Measurements from ENCODE around the gene HSP90AB1. TPM values are rescaled to one million over a fixed set of nuclear protein-coding genes. Genes with fewer than 3 reads are reported as not detected.

Gene HSP90AB1
- total RNA-seq, 2 donors from 2014 or later, result 716 to 772 TPM

DNA sequence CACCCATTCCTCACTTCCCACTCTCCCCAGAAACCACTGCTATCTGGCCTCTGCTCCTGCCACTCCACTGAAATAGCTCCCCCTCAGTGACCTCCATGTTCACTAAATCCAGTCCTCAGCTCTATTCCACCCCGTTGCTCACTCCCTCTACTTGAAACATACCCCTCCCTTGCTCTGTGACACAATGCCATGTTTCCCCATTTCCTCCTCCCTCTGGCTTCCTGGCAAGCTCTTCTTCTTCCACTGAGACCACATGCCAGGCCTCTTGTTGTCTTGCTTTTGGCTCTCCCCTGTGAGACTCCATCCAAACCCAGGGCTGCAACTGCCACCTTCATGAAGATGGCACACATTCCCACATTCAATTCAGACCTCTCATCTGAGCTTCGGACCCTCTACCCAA is 37.2 kb downstream of the HSP90AB1 start:
- Histone ChIP-seq H3K27ac (no peak overlapping the region), H3K27me3 (no peaks in the 10 kb centered on the region), H3K4me1 (no peaks in the 10 kb centered on the region), H3K9me3 (no peaks in the 10 kb centered on the region), H3K4me3 (no peak overlapping the region), H3K36me3 (no peaks in the 10 kb centered on the region)
- DNase-seq (ENCODE audit: low spot score), result no peak
- no peak for TF ChIP-seq CTCF (IDR thresholded peaks at IDR 0.05)

DNA sequence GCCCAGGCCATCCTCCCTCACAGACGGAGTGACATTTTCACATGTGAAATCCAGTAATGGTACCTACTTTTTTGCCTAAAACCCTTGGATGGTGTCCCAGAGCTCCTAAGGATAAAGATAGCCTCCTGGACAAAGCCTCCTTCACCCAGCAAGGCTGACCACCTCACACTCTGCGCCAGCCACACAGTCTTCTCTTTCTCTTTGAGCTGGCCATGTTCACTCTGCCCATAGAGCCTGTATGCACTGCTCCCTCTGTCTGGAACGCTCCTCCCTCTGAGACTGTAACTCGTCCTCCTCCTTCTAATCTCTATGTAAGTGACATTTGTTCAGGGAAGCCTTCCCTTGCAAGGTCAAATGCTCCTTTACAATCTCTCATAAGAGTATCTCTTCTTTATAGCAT is 38.0 kb downstream of the HSP90AB1 start:
- no peaks in the 10 kb centered on the region for H3K36me3 ChIP-seq
- no peak for TF ChIP-seq CTCF (IDR thresholded peaks at IDR 0.05)
- H3K27me3 ChIP-seq, result no peaks in the 10 kb centered on the region
- no peaks in the 10 kb centered on the region for H3K4me1 ChIP-seq
- DNase-seq (ENCODE audit: low spot score), result no peak
- no peaks in the 10 kb centered on the region for H3K9me3 ChIP-seq
- no peak overlapping the region for H3K4me3 ChIP-seq
- H3K27ac ChIP-seq, result no peak overlapping the region

- H3K27me3 ChIP-seq, result no peaks in the 10 kb centered on the region
- no peak overlapping the region for H3K4me3 ChIP-seq
- no peaks in the 10 kb centered on the region for H3K4me1 ChIP-seq
- H3K9me3 ChIP-seq, result no peaks in the 10 kb centered on the region
- no peak for TF ChIP-seq CTCF (IDR thresholded peaks at IDR 0.05)
- DNase-seq (ENCODE audit: low spot score), result no peak
- no peak overlapping the region for H3K27ac ChIP-seq
- H3K36me3 ChIP-seq, result no peaks in the 10 kb centered on the region
Observed at GRCh38 chr6:44285552-44286284, 38.8 kb downstream of the HSP90AB1 start.

- DNase-seq (ENCODE audit: low spot score), result no peak
- H3K4me1 ChIP-seq, result no peaks in the 10 kb centered on the region
- TF ChIP-seq CTCF (IDR thresholded peaks at IDR 0.05), result no peak
- no peak overlapping the region for H3K4me3 ChIP-seq
- no peaks in the 10 kb centered on the region for H3K36me3 ChIP-seq
- H3K27ac ChIP-seq, result no peak overlapping the region
- no peaks in the 10 kb centered on the region for H3K9me3 ChIP-seq
- no peaks in the 10 kb centered on the region for H3K27me3 ChIP-seq
Observed at GRCh38 chr6:44286285-44286565, 39.3 kb downstream of the HSP90AB1 start.

GRCh38 chr6:44286747-44287146 is 39.8 kb downstream of the HSP90AB1 start:
- H3K27ac ChIP-seq, result no peak overlapping the region
- TF ChIP-seq CTCF (IDR thresholded peaks at IDR 0.05), result no peak
- H3K4me3 ChIP-seq, result no peak overlapping the region
- no peaks in the 10 kb centered on the region for H3K36me3 ChIP-seq
- no peaks in the 10 kb centered on the region for H3K9me3 ChIP-seq
- no peaks in the 10 kb centered on the region for H3K4me1 ChIP-seq
- no peaks in the 10 kb centered on the region for H3K27me3 ChIP-seq
- no peak for DNase-seq (ENCODE audit: low spot score)

DNA sequence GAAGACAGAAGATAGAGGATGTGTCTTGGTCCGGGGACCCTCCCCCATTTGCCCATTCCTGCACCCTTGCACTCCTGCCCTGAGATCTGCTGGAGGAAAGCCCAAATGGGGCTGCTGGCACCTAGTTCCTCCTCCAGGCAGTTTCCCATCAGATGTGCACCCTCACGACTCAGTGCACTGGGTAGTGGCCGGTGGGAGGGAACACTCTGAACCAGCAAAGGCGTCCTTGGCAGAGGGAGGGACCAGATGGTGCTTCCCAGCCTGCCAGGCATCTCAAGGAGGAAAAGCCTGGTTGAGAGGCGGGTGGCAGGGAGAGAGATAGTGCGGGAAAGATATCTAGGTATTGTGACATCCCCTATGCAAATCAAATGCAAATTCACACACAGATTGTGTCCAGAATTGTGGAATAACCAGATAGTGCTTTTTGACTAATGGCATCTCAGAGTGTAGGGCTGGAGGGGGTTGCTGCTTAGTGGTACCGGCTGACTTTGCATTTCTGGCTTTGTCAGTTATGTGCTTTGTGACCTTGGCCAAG is 42.9 kb downstream of the HSP90AB1 start:
- Histone ChIP-seq H3K9me3 (no peaks in the 10 kb centered on the region), H3K27me3 (peaks cover 0 to 6% of the 10 kb centered on the region in 2 donors), H3K36me3 (no peaks in the 10 kb centered on the region), H3K27ac (no peak overlapping the region), H3K4me1 (no peaks in the 10 kb centered on the region), H3K4me3 (no peak overlapping the region)
- DNase-seq (ENCODE audit: low spot score), result no peak
- TF ChIP-seq CTCF (IDR thresholded peaks at IDR 0.05), result no peak

Data from right atrium auricular region (tissue), 2 donors.